Loucy (cell line): ENCODE results near the gene SLC23A2.

Experiments
- H2AFZ ChIP-seq: fragments of 200-600 bp; sonication (generic); 2 replicates; pipeline ENCODE4 v1.6.0; 2016; ENCODE audit warnings: antibody characterized with exemption, mild to moderate bottlenecking, low read length, moderate library complexity
- H3F3A ChIP-seq: fragments of 200-600 bp; 2 replicates; pipeline ENCODE4 v1.6.0; 2016; ENCODE audit warnings: antibody characterized with exemption, low read depth, mild to moderate bottlenecking
- H3K27me3 ChIP-seq: fragments of 200-600 bp; sonication (generic); 2 replicates; pipeline ENCODE4 v1.6.1; 2014; ENCODE audit warnings: low read length, mild to moderate bottlenecking; ENCODE audit not compliant: insufficient read depth, poor library complexity, severe bottlenecking
- H3K36me3 ChIP-seq: fragments of 200-600 bp; sonication (generic); 2 replicates; pipeline ENCODE4 v1.6.1; 2016; ENCODE audit warnings: low read length; ENCODE audit not compliant: insufficient read depth
- H3K4me1 ChIP-seq: fragments of 200-600 bp; sonication (generic); 2 replicates; pipeline ENCODE4 v1.5.1; 2014; ENCODE audit warnings: low read length, mild to moderate bottlenecking; ENCODE audit not compliant: insufficient read depth, poor library complexity, severe bottlenecking
- H3K4me2 ChIP-seq: fragments of 200-600 bp; sonication (generic); 2 replicates; pipeline ENCODE4 v1.6.0; 2014; ENCODE audit warnings: antibody characterized with exemption, low read length, low read depth, mild to moderate bottlenecking; ENCODE audit not compliant: poor library complexity, severe bottlenecking
- H3K4me3 ChIP-seq: fragments of 200-600 bp; sonication (generic); 2 replicates; pipeline ENCODE4 v1.5.1; 2014; ENCODE audit warnings: low read length, mild to moderate bottlenecking, mixed read lengths; ENCODE audit not compliant: poor library complexity, severe bottlenecking
- H3K79me2 ChIP-seq: fragments of 200-600 bp; sonication (generic); 2 replicates; pipeline ENCODE4 v1.6.1; 2014; ENCODE audit warnings: low read length; ENCODE audit not compliant: insufficient read depth
- H3K9ac ChIP-seq: fragments of 200-600 bp; sonication (generic); 2 replicates; pipeline ENCODE4 v1.6.0; 2014; ENCODE audit warnings: mild to moderate bottlenecking, low read depth, low read length, moderate library complexity; ENCODE audit not compliant: poor library complexity, severe bottlenecking
- H3K9me2 ChIP-seq: fragments of 200-600 bp; sonication (generic); replicated peaks from 2 replicates; pipeline ENCODE4 v1.6.1; 2016; ENCODE audit warnings: low read depth, low read length, mixed read lengths
- H3K9me3 ChIP-seq: fragments of 200-600 bp; sonication (generic); 2 replicates; pipeline ENCODE4 v1.6.1; 2014; ENCODE audit warnings: mild to moderate bottlenecking, antibody characterized with exemption, low read length, low read depth; ENCODE audit not compliant: insufficient read depth
- H4K20me1 ChIP-seq: fragments of 200-600 bp; sonication (generic); 2 replicates; pipeline ENCODE4 v1.6.0; 2014; ENCODE audit warnings: antibody characterized with exemption, low read length, mild to moderate bottlenecking; ENCODE audit not compliant: insufficient read depth, poor library complexity, severe bottlenecking
- CTCF ChIP-seq: fragments of 200-600 bp; sonication (generic); conservative IDR thresholded peaks from 2 replicates; pipeline ENCODE4 v1.5.1; 2014; ENCODE audit warnings: mild to moderate bottlenecking, antibody characterized with exemption, low read length
- EZH2phosphoT487 ChIP-seq: fragments of 200-600 bp; IDR thresholded peaks from 2 replicates; pipeline ENCODE4 v1.6.1; 2018; ENCODE audit warnings: antibody characterized with exemption, mild to moderate bottlenecking, moderate library complexity, borderline replicate concordance

Gene SLC23A2

GRCh38 chr20:4920131-4920530 lies 81.2 kb downstream of the SLC23A2 start:
- H3K4me2 ChIP-seq = no peak overlapping the region
- H3K9ac ChIP-seq = no peak overlapping the region
- H2AFZ ChIP-seq = no peak overlapping the region
- no peaks in the 10 kb centered on the region for H3F3A ChIP-seq
- H3K4me3 ChIP-seq = no peak overlapping the region
- no peaks in the 10 kb centered on the region for H4K20me1 ChIP-seq
- no peaks in the 10 kb centered on the region for H3K9me2 ChIP-seq
- H3K27me3 ChIP-seq = no peaks in the 10 kb centered on the region
- TF ChIP-seq CTCF (no peak), EZH2phosphoT487 (no peak)
- no peaks in the 10 kb centered on the region; the same call in 1 of the 2 replicates for H3K36me3 ChIP-seq
- no peaks in the 10 kb centered on the region for H3K9me3 ChIP-seq
- H3K79me2 ChIP-seq = no peaks in the 10 kb centered on the region
- H3K4me1 ChIP-seq = no peaks in the 10 kb centered on the region

GRCh38 chr20:4919047-4919704 lies 82.1 kb downstream of the SLC23A2 start:
- Histone ChIP-seq H3K4me2 (no peak overlapping the region), H2AFZ (no peak overlapping the region), H3K9me3 (no peaks in the 10 kb centered on the region), H3K79me2 (no peaks in the 10 kb centered on the region), H3K36me3 (no peaks in the 10 kb centered on the region; the same call in 1 of the 2 replicates), H3K4me1 (no peaks in the 10 kb centered on the region), H3K27me3 (no peaks in the 10 kb centered on the region), H3K9ac (no peak overlapping the region), H3K4me3 (no peak overlapping the region), H3K9me2 (no peaks in the 10 kb centered on the region), H3F3A (no peaks in the 10 kb centered on the region), H4K20me1 (no peaks in the 10 kb centered on the region)
- TF ChIP-seq CTCF = no peak
- no peak for TF ChIP-seq EZH2phosphoT487

GRCh38 chr20:4918473-4918872 lies 82.8 kb downstream of the SLC23A2 start:
- Histone ChIP-seq H3K4me3 (no peak overlapping the region), H3K9me3 (no peaks in the 10 kb centered on the region), H2AFZ (no peak overlapping the region), H3K4me2 (no peak overlapping the region), H3K27me3 (no peaks in the 10 kb centered on the region), H3K79me2 (no peaks in the 10 kb centered on the region), H3F3A (no peaks in the 10 kb centered on the region), H3K9me2 (no peaks in the 10 kb centered on the region), H4K20me1 (no peaks in the 10 kb centered on the region), H3K36me3 (no peaks in the 10 kb centered on the region; the same call in 1 of the 2 replicates), H3K4me1 (no peaks in the 10 kb centered on the region), H3K9ac (no peak overlapping the region)
- no peak for TF ChIP-seq EZH2phosphoT487
- no peak for TF ChIP-seq CTCF
